Small intestine (tissue), 7 donors: ENCODE data around the gene SYNE1. TPM values are rescaled to one million over a fixed set of nuclear protein-coding genes. Genes with fewer than 3 reads are reported as not detected.

Experiments
- DNase-seq, 2 donors: peaks; one replicate each; pipeline versions ENCODE4 v3.0.0 to v3.0.0-alpha.2; 2013
- FAIRE-seq: peaks from 2 replicates; lab custom pipeline; 2012; peaks lifted over from hg19 to GRCh38; lab: Jason Lieb, UNC
- H3K27ac ChIP-seq, 3 donors: one replicate each; pipeline ENCODE4 v1.5.1; 2013; ENCODE audit warnings: low read length in 2 of 3, mild to moderate bottlenecking in 2 of 3, control low read depth in 1 of 3, inconsistent platforms in 1 of 3, low read depth in 1 of 3, moderate library complexity in 1 of 3
- H3K27me3 ChIP-seq, 3 donors: one replicate each; pipeline ENCODE4 v1.6.1; 2013; ENCODE audit warnings: low read length in 3 of 3, inconsistent platforms in 1 of 3; ENCODE audit not compliant: control insufficient read depth in 3 of 3, insufficient read depth in 3 of 3
- H3K36me3 ChIP-seq, 3 donors: one replicate each; pipeline ENCODE4 v1.6.1; 2013; ENCODE audit warnings: low read length in 3 of 3, inconsistent platforms in 1 of 3, low read depth in 1 of 3, mild to moderate bottlenecking in 1 of 3, moderate library complexity in 1 of 3; ENCODE audit not compliant: control insufficient read depth in 3 of 3, insufficient read depth in 2 of 3
- H3K4me1 ChIP-seq, 3 donors: one replicate each; pipeline ENCODE4 v1.6.1; 2013; ENCODE audit warnings: low read length in 2 of 3, inconsistent platforms in 1 of 3, low read depth in 1 of 3, mild to moderate bottlenecking in 1 of 3, moderate library complexity in 1 of 3; ENCODE audit not compliant: control insufficient read depth in 3 of 3, insufficient read depth in 2 of 3
- H3K4me3 ChIP-seq, 3 donors: one replicate each; pipeline ENCODE4 v1.5.1; 2013; ENCODE audit warnings: low read length in 3 of 3, control low read depth in 1 of 3, inconsistent platforms in 1 of 3, low read depth in 1 of 3, mild to moderate bottlenecking in 1 of 3, moderate library complexity in 1 of 3
- H3K9me3 ChIP-seq, 2 donors: one replicate each; pipeline ENCODE4 v1.6.1; 2013; ENCODE audit warnings: low read depth in 1 of 2, low read length in 1 of 2; ENCODE audit not compliant: control insufficient read depth in 2 of 2, insufficient read depth in 1 of 2
- WGBS, 3 donors: extraction: QIAGEN DNeasy Blood & Tissue Kit; methylation state at CpG; one replicate each; pipeline ENCODE4 v1.1.7; 2013; 5-methylcytosine and 5-hydroxymethylcytosine counted together
- polyA plus RNA-seq, 4 donors: library from polyadenylated mRNA; stranded (reverse) in 3 of 4; unstranded in 1 of 4; fragments of 200-250 nt in 3 of 4; fragments of 120-200 nt in 1 of 4; gene quantifications; one replicate each; pipeline versions ENCODE4 v1.2.1 to v1.2.3, GENCODE V29; 2013
- donor health status: healthy with polysubstance abuse.
- donor health status: control.
- donor health status: control.
- donor health status: Bipolar disorder and iron deficiency.
- donor health status: healthy.

SYNE1 gene
- polyA plus RNA-seq, 4 donors = 4.0 to 18.9 (median 9.1) TPM

GRCh38 chr6:152290693-152291092, 346.5 kb downstream of the SYNE1 start:
- Histone ChIP-seq H3K27me3 (no peaks in the 10 kb centered on the region), H3K9me3 (no peaks in the 10 kb centered on the region), H3K4me1 (no peaks in the 10 kb centered on the region), H3K4me3 (no peak overlapping the region), H3K27ac (no peak overlapping the region), H3K36me3 (peaks cover 0 to 9% (median 0%) of the 10 kb centered on the region in 3 donors)
- DNase-seq (no peak), FAIRE-seq (no peak)

GRCh38 chr6:152277826-152278329, 359.3 kb downstream of the SYNE1 start:
- 20 to 70% (median 47%) methylated on average over 9 of the region's 9 CpGs for WGBS, 3 donors
- FAIRE-seq (no peak), DNase-seq (peak; percentile 77 to 81)
- Histone ChIP-seq H3K4me3 (no peak overlapping the region), H3K36me3 (peaks cover 0 to 13% (median 3%) of the 10 kb centered on the region in 3 donors), H3K27me3 (no peaks in the 10 kb centered on the region), H3K27ac (no peak overlapping the region), H3K9me3 (no peaks in the 10 kb centered on the region), H3K4me1 (no peaks in the 10 kb centered on the region)

- no peak for FAIRE-seq
- H3K27ac ChIP-seq = peak overlapping the region in 1 of 3 donors; percentile 49
- 34 to 47% (median 36%) methylated on average over 4 of the region's 4 CpGs for WGBS, 3 donors
- H3K4me1 ChIP-seq = peaks cover 0 to 4% (median 0%) of the 10 kb centered on the region in 3 donors
- peak overlapping the region in 1 of 3 donors; percentile 5 for H3K4me3 ChIP-seq
- peaks cover 0 to 12% (median 0%) of the 10 kb centered on the region in 3 donors for H3K36me3 ChIP-seq
- no peaks in the 10 kb centered on the region for H3K9me3 ChIP-seq
- no peak for DNase-seq
- H3K27me3 ChIP-seq = no peaks in the 10 kb centered on the region
These were observed 363.5 kb downstream of the SYNE1 start for GRCh38 chr6:152273638-152274037.

GRCh38 chr6:152273002-152273401, 364.2 kb downstream of the SYNE1 start:
- Histone ChIP-seq H3K36me3 (peaks cover 0 to 8% (median 0%) of the 10 kb centered on the region in 3 donors), H3K4me1 (peaks cover 0 to 4% (median 0%) of the 10 kb centered on the region in 3 donors), H3K27me3 (no peaks in the 10 kb centered on the region), H3K9me3 (no peaks in the 10 kb centered on the region), H3K4me3 (no peak overlapping the region), H3K27ac (peak overlapping the region in 1 of 3 donors; percentile 8)
- 60 to 71% (median 69%) methylated on average over 3 of the region's 3 CpGs for WGBS, 3 donors
- DNase-seq (no peak), FAIRE-seq (no peak)

GRCh38 chr6:152272486-152272885, 364.7 kb downstream of the SYNE1 start:
- H3K27me3 ChIP-seq = no peaks in the 10 kb centered on the region
- no peaks in the 10 kb centered on the region for H3K9me3 ChIP-seq
- peaks cover 0 to 6% (median 0%) of the 10 kb centered on the region in 3 donors for H3K36me3 ChIP-seq
- no peak overlapping the region for H3K4me3 ChIP-seq
- FAIRE-seq = no peak
- H3K4me1 ChIP-seq = peaks cover 0 to 4% (median 0%) of the 10 kb centered on the region in 3 donors
- DNase-seq = no peak
- H3K27ac ChIP-seq = no peak overlapping the region
- WGBS, 3 donors = 20 to 62% (median 30%) methylated on average over 1 of the region's 1 CpG

- Histone ChIP-seq H3K36me3 (peaks cover 0 to 6% (median 0%) of the 10 kb centered on the region in 3 donors), H3K27ac (peak overlapping the region in 1 of 3 donors; percentile 42), H3K9me3 (no peaks in the 10 kb centered on the region), H3K27me3 (no peaks in the 10 kb centered on the region), H3K4me1 (peaks cover 0 to 4% (median 0%) of the 10 kb centered on the region in 3 donors), H3K4me3 (no peak overlapping the region)
- no peak for FAIRE-seq
- peak in 1 of 2 donors; percentile 6 for DNase-seq
- WGBS, 3 donors = 47 to 57% (median 54%) methylated on average over 6 of the region's 6 CpGs
These were observed 365.2 kb downstream of the SYNE1 start for GRCh38 chr6:152271776-152272464.

GRCh38 chr6:152270301-152270925, 366.7 kb downstream of the SYNE1 start:
- H3K9me3 ChIP-seq = no peaks in the 10 kb centered on the region
- H3K27ac ChIP-seq = no peak overlapping the region
- peaks cover 0 to 4% (median 0%) of the 10 kb centered on the region in 3 donors for H3K4me1 ChIP-seq
- H3K27me3 ChIP-seq = no peaks in the 10 kb centered on the region
- FAIRE-seq = no peak
- 90 to 96% (median 92%) methylated on average over 1 of the region's 1 CpG for WGBS, 3 donors
- no peak overlapping the region for H3K4me3 ChIP-seq
- peaks cover 0 to 6% (median 0%) of the 10 kb centered on the region in 3 donors for H3K36me3 ChIP-seq
- DNase-seq = no peak

- no peak for FAIRE-seq
- WGBS, 3 donors = 90 to 93% (median 91%) methylated on average over 8 of the region's 8 CpGs
These were observed 368.2 kb downstream of the SYNE1 start for GRCh38 chr6:152268846-152269442.

More at GRCh38 chr6:152268846-152269442, 368.2 kb downstream of the SYNE1 start:
- peaks cover 0 to 3% (median 3%) of the 10 kb centered on the region in 3 donors for H3K36me3 ChIP-seq
- H3K27me3 ChIP-seq = no peaks in the 10 kb centered on the region
- H3K9me3 ChIP-seq = no peaks in the 10 kb centered on the region
- H3K4me1 ChIP-seq = peaks cover 0 to 4% (median 0%) of the 10 kb centered on the region in 3 donors
- no peak for DNase-seq
- no peak overlapping the region for H3K27ac ChIP-seq
- H3K4me3 ChIP-seq = no peak overlapping the region
